Neural cell (in vitro differentiated cells): ENCODE data around the gene PMAIP1. TPM values are rescaled to one million over a fixed set of nuclear protein-coding genes. Genes with fewer than 3 reads are reported as not detected.

Experiments used
- H2AFZ ChIP-seq: fragments of 200-600, 300-800 bp; sonication (generic), shearing (Covaris generic); 2 replicates; pipeline ENCODE4 v1.6.0; 2014; ENCODE audit warnings: low read depth, mild to moderate bottlenecking, antibody characterized with exemption, low read length, moderate library complexity
- H3F3A ChIP-seq: fragments of 200-600 bp; shearing (Covaris generic); 2 replicates; pipeline ENCODE4 v1.6.1; 2016; ENCODE audit warnings: mild to moderate bottlenecking, moderate library complexity, mixed read lengths, antibody characterized with exemption, low read length; ENCODE audit not compliant: insufficient read depth, poor library complexity, severe bottlenecking
- H3K27ac ChIP-seq: fragments of 200-600, 300-800 bp; sonication (generic), shearing (Covaris generic); 2 replicates; pipeline ENCODE4 v1.5.1; 2014; ENCODE audit warnings: mild to moderate bottlenecking, low read length, moderate library complexity
- H3K27me3 ChIP-seq: fragments of 300-800, 200-600 bp; sonication (generic), shearing (Covaris generic); 2 replicates; pipeline ENCODE4 v1.6.0; 2014; ENCODE audit warnings: mild to moderate bottlenecking, low read depth, low read length, moderate library complexity; ENCODE audit not compliant: insufficient read depth
- H3K36me3 ChIP-seq: fragments of 300-800, 200-600 bp; sonication (generic), shearing (Covaris generic); 2 replicates; pipeline ENCODE4 v1.5.1; 2014; ENCODE audit warnings: mild to moderate bottlenecking, antibody characterized with exemption, low read length, moderate library complexity; ENCODE audit not compliant: insufficient read depth
- H3K4me2 ChIP-seq: fragments of 300-800, 200-600 bp; sonication (generic), shearing (Covaris generic); 2 replicates; pipeline ENCODE4 v1.6.0; 2014; ENCODE audit warnings: mild to moderate bottlenecking, low read length
- H3K4me3 ChIP-seq: fragments of 300-800, 200-600 bp; sonication (generic), shearing (Covaris generic); 2 replicates; pipeline ENCODE4 v1.5.1; 2014; ENCODE audit warnings: mild to moderate bottlenecking, low read length, moderate library complexity
- H3K79me2 ChIP-seq: fragments of 200-600 bp; shearing (Covaris generic); replicated peaks from 2 replicates; pipeline ENCODE4 v1.6.0; 2014; ENCODE audit warnings: mild to moderate bottlenecking, low read length, moderate library complexity; ENCODE audit not compliant: insufficient read depth
- H3K9ac ChIP-seq: fragments of 300-800, 200-600 bp; sonication (generic), shearing (Covaris generic); 2 replicates; pipeline ENCODE4 v1.6.1; 2016; ENCODE audit warnings: mild to moderate bottlenecking, low read length, mixed read lengths
- H3K9me2 ChIP-seq: fragments of 200-600 bp; shearing (Covaris generic); 2 replicates; pipeline ENCODE4 v1.6.1; 2016; ENCODE audit warnings: mild to moderate bottlenecking, low read length, mixed read lengths; ENCODE audit not compliant: insufficient read depth
- H3K9me3 ChIP-seq: fragments of 200-600, 300-800 bp; sonication (generic), shearing (Covaris generic); 2 replicates; pipeline ENCODE4 v1.6.1; 2016; ENCODE audit warnings: mild to moderate bottlenecking, mixed run types, low read length, moderate library complexity, mixed read lengths
- H4K20me1 ChIP-seq: fragments of 200-600 bp; shearing (Covaris generic); 2 replicates; pipeline ENCODE4 v1.6.1; 2016; ENCODE audit warnings: mild to moderate bottlenecking, mixed run types; ENCODE audit not compliant: insufficient read depth
- EP300 ChIP-seq: fragments of 450-650 bp; conservative IDR thresholded peaks from 2 replicates; pipeline ENCODE4 v1.6.1; 2014; ENCODE audit warnings: antibody characterized with exemption, mild to moderate bottlenecking, moderate library complexity; ENCODE audit not compliant: poor library complexity, severe bottlenecking
- EZH2 ChIP-seq: fragments of 200-600, 300-800 bp; shearing (Covaris generic), sonication (generic); IDR thresholded peaks from 2 replicates; pipeline ENCODE4 v1.6.1; 2014; ENCODE audit warnings: antibody characterized with exemption, low read length, borderline replicate concordance, mild to moderate bottlenecking; ENCODE audit not compliant: insufficient read depth, poor library complexity, severe bottlenecking
- MXI1 ChIP-seq: fragments of 450-650 bp; conservative IDR thresholded peaks from 2 replicates; pipeline ENCODE4 v1.6.1; 2014; ENCODE audit warnings: antibody characterized with exemption, mild to moderate bottlenecking; ENCODE audit not compliant: poor library complexity, severe bottlenecking
- POLR2AphosphoS5 ChIP-seq: IDR thresholded peaks from 2 replicates; pipeline ENCODE4 v1.6.1; 2012
- RAD21 ChIP-seq: fragments of 450-650 bp; conservative IDR thresholded peaks from 2 replicates; pipeline ENCODE4 v1.6.1; 2014; ENCODE audit warnings: antibody characterized with exemption, mild to moderate bottlenecking, moderate library complexity
- SMC3 ChIP-seq: fragments of 450-650 bp; conservative IDR thresholded peaks from 2 replicates; pipeline ENCODE4 v1.6.1; 2014; ENCODE audit warnings: antibody characterized with exemption, mild to moderate bottlenecking, moderate library complexity; ENCODE audit not compliant: poor library complexity
- TAF1 ChIP-seq: IDR thresholded peaks from 2 replicates; pipeline ENCODE4 v1.6.1; 2012; ENCODE audit warnings: low read depth
- polyA plus RNA-seq: library from polyadenylated mRNA; depleted of rRNA; stranded (reverse); fragments of >200 nt; gene quantifications from 2 replicates; pipeline ENCODE4 v1.2.3, GENCODE V29; 2014
- TF ChIP-seq, protein P1 (sequence below): IDR thresholded peaks from 2 replicates; pipeline ENCODE4 v1.6.1; 2012; ENCODE audit warnings: borderline replicate concordance
- TF ChIP-seq, protein P2 (sequence below): fragments of 450-650 bp; IDR thresholded peaks from 2 replicates; pipeline ENCODE4 v1.5.1; 2014; ENCODE audit warnings: antibody characterized with exemption, mild to moderate bottlenecking, moderate library complexity; ENCODE audit not compliant: poor library complexity, severe bottlenecking

Gene PMAIP1
- polyA plus RNA-seq, 1 donor from 2014 or later, result 2.4 TPM

DNA sequence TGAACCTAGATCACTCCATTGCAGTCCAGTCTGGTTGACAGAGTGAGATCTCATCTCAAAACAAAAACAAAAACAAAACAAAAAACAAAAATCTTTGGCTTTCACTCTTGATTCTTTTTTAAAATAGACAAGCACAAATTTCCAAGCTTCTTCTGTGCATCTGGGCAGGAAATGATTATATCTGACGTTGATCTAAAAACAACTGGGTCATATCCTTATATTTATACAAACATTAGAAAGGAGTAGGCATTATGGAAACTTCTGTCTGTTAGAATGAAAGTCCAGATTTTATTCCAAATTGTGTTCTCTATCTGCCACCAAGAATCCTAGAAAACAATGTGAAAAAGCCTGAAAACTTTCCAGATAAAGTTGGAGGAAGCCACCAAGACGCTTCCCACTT, 26.2 kb upstream of the PMAIP1 start:
- Histone ChIP-seq H3K4me2 (no peak overlapping the region), H3K4me3 (no peak overlapping the region), H3K27ac (no peak overlapping the region), H3K27me3 (no peaks in the 10 kb centered on the region), H3K36me3 (no peaks in the 10 kb centered on the region), H3F3A (no peaks in the 10 kb centered on the region), H3K9me2 (no peaks in the 10 kb centered on the region), H2AFZ (no peak overlapping the region), H4K20me1 (no peaks in the 10 kb centered on the region), H3K9me3 (no peaks in the 10 kb centered on the region), H3K79me2 (no peaks in the 10 kb centered on the region), H3K9ac (no peak overlapping the region)
- TF ChIP-seq, protein P1, sequence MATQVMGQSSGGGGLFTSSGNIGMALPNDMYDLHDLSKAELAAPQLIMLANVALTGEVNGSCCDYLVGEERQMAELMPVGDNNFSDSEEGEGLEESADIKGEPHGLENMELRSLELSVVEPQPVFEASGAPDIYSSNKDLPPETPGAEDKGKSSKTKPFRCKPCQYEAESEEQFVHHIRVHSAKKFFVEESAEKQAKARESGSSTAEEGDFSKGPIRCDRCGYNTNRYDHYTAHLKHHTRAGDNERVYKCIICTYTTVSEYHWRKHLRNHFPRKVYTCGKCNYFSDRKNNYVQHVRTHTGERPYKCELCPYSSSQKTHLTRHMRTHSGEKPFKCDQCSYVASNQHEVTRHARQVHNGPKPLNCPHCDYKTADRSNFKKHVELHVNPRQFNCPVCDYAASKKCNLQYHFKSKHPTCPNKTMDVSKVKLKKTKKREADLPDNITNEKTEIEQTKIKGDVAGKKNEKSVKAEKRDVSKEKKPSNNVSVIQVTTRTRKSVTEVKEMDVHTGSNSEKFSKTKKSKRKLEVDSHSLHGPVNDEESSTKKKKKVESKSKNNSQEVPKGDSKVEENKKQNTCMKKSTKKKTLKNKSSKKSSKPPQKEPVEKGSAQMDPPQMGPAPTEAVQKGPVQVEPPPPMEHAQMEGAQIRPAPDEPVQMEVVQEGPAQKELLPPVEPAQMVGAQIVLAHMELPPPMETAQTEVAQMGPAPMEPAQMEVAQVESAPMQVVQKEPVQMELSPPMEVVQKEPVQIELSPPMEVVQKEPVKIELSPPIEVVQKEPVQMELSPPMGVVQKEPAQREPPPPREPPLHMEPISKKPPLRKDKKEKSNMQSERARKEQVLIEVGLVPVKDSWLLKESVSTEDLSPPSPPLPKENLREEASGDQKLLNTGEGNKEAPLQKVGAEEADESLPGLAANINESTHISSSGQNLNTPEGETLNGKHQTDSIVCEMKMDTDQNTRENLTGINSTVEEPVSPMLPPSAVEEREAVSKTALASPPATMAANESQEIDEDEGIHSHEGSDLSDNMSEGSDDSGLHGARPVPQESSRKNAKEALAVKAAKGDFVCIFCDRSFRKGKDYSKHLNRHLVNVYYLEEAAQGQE, result no peak
- TF ChIP-seq, protein P2, sequence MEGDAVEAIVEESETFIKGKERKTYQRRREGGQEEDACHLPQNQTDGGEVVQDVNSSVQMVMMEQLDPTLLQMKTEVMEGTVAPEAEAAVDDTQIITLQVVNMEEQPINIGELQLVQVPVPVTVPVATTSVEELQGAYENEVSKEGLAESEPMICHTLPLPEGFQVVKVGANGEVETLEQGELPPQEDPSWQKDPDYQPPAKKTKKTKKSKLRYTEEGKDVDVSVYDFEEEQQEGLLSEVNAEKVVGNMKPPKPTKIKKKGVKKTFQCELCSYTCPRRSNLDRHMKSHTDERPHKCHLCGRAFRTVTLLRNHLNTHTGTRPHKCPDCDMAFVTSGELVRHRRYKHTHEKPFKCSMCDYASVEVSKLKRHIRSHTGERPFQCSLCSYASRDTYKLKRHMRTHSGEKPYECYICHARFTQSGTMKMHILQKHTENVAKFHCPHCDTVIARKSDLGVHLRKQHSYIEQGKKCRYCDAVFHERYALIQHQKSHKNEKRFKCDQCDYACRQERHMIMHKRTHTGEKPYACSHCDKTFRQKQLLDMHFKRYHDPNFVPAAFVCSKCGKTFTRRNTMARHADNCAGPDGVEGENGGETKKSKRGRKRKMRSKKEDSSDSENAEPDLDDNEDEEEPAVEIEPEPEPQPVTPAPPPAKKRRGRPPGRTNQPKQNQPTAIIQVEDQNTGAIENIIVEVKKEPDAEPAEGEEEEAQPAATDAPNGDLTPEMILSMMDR, result no peak
- no peak for TF ChIP-seq MXI1
- no peak for TF ChIP-seq POLR2AphosphoS5
- TF ChIP-seq EZH2, result no peak
- TF ChIP-seq TAF1, result no peak
- TF ChIP-seq RAD21, result no peak
- TF ChIP-seq SMC3, result no peak
- no peak for TF ChIP-seq EP300

DNA sequence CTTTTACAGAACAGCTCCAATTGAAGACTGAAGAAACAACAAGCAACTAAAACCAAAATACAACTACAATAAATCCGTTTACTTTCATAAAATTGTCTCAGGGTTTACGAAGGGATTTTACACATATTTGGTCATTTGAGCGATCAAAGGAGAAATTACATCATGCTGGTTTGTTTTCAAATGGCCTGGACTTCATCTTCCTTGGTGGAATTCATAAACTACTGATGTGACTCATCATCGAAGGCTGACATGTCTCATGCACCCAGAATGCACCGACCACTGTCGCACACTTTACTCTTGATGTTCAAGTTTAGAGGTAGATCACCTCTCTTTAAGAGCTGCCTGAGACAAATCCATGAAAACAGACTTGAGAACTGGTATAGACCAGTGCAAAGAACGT, 25.6 kb upstream of the PMAIP1 start:
- Histone ChIP-seq H3K27me3 (no peaks in the 10 kb centered on the region), H3K36me3 (no peaks in the 10 kb centered on the region), H3K4me3 (no peak overlapping the region), H3K9me2 (no peaks in the 10 kb centered on the region), H3K27ac (no peak overlapping the region), H2AFZ (no peak overlapping the region), H3K4me2 (no peak overlapping the region), H4K20me1 (no peaks in the 10 kb centered on the region), H3K9me3 (no peaks in the 10 kb centered on the region), H3F3A (no peaks in the 10 kb centered on the region), H3K9ac (no peak overlapping the region), H3K79me2 (no peaks in the 10 kb centered on the region)
- TF ChIP-seq POLR2AphosphoS5 (no peak), RAD21 (no peak), TAF1 (no peak), EP300 (no peak), SMC3 (no peak)
- TF ChIP-seq, protein P1, result no peak
